Effector CD8-positive, alpha-beta T cell (primary cell): ENCODE results near the gene C1D.

Source experiments
- DNase-seq: peaks from one replicate; lab custom pipeline; 2025; lab: John Stamatoyannopoulos, UW

Gene C1D

DNA sequence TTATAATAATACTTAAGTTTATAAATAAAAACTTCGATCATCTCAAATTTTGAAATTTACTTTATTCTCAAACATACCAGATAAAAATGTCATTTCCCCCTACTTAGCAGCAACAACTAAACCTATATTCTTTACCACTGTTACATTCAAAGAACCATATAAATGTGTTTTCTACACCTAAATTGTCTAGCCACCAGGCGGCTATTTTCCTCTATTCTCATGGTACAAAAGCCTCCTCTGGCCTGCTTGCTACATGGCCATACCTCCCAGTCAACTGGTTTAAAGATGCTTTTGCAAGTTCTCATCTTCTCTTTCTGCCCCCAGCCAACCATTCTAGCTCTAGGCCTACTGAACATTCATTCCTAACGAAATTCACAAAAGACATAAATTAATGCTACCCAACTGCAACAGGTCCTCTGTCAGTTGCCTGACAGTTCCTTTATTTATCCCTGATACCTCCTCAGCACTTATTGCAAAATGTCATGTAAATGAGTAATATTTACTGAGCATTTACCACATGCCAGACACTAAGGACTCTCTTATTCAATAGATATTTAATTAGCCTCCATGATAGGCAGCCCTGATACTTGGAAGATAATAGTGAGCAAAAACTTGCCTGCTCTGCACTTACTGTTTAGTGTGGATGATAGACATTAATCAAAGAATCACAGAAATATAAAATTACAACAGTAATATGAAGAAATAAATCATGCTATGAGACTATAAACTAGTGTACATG lies 5.0 kb downstream of the C1D start:
- no peak for DNase-seq

GRCh38 chr2:68052717-68053422 lies 9.9 kb downstream of the C1D start:
- no peak for DNase-seq

- DNase-seq = no peak
Observed at GRCh38 chr2:68050353-68050752, 12.5 kb downstream of the C1D start.

DNA sequence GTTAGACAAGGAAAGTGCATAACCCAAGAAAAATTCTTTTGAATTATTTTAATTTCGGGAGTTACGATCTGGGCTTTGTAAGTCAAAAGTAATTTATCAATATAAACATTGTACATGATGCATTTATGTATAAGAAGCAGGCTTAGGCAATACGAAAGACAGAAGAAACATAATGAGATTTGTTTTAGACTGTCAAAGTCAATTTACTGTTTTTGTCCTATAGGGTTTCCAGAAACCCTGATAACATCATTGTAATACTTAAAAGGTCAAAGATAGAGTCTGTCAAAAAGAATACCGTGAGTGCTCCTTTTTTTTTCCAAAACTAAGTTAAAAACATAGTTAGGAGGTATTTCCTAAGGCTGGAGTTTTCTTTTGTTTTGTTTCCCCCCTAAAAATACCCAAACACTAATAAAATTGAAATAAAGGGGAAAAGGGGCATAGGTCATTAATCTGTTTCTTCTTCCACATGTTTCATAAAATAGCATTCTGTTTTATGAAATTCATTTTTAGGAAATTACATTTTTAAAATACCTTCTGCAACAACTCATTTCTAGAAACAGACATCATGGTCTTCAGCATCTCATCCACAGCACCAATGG lies 16.1 kb downstream of the C1D start:
- no peak for DNase-seq

- DNase-seq = no peak
Observed at GRCh38 chr2:68046224-68046623, 16.6 kb downstream of the C1D start.

GRCh38 chr2:68045342-68045741 lies 17.5 kb downstream of the C1D start:
- DNase-seq = no peak

DNA sequence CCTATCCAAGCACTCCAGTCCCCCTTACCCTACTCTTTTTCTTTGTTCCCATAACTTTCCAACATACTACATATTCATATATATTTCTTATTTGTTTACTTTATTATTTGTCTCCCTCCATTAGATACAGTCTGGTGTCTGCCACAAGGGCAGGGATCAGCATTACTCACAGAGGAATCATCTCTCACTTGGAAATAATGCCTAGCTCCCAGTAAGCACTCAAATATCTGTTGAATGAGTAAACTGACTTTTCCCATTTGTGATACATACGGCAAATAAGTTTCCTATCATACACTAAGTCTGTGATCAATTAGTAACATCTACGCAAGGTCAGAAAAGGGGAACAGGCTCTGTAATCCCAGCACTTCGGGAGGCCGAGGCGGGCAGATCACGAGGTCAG lies 18.7 kb downstream of the C1D start:
- DNase-seq = no peak

GRCh38 chr2:68043695-68044094 lies 19.1 kb downstream of the C1D start:
- DNase-seq = no peak

- DNase-seq = no peak
Observed at GRCh38 chr2:68043032-68043431, 19.8 kb downstream of the C1D start.

DNA sequence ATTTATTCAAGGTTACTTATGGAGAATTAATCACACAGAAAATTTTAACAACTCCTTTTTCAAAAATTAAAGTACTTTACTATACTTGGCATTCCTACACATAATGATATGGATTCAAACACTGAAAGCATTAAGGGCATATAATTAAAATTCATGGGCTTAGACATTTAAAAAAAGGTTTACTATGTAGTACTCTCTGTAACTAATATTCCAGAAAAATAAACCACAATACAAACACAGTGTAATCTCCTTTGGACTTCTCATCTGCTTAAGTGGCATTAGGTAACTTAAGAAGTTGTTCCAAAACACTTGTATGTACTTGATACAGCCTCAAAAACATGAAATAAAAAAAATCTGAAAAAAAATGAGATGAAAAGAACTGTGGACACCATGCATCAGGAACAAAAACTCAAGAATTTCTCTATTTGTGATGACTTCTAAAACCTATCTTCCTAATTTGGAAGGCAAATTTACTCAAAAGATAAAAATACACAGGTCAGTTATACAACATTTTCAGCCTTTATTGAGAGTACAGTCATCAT lies 21.0 kb downstream of the C1D start:
- no peak for DNase-seq

GRCh38 chr2:68040078-68040477 lies 22.7 kb downstream of the C1D start:
- no peak for DNase-seq

GRCh38 chr2:68039317-68039716 lies 23.5 kb downstream of the C1D start:
- no peak for DNase-seq

DNA sequence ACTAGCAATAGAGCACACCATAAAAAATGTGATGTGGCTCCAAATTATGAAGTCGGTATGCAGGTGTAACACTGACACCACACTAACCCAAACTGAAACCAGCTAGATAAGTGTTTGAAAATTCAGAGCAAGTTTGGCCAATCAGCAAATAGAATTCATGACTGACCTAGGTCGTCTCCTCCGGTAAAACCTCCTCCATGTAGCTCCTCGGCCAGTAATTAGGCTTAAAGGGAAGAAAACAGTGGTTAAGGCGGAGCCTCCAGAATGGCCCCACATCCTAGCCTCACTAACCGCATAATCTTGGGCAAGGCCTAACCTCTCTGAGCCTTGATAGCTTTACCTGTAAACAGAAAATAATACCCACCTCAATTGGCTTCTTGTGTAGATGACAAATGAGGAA lies 30.1 kb downstream of the C1D start:
- DNase-seq = no peak

- no peak for DNase-seq
Observed at GRCh38 chr2:68031542-68032160, 31.2 kb downstream of the C1D start.

GRCh38 chr2:68031043-68031442 lies 31.8 kb downstream of the C1D start:
- no peak for DNase-seq

- DNase-seq = no peak
Observed at GRCh38 chr2:68030529-68030928, 32.3 kb downstream of the C1D start.

GRCh38 chr2:68027959-68028358 lies 34.8 kb downstream of the C1D start:
- DNase-seq = no peak

- DNase-seq = no peak
Observed at GRCh38 chr2:68024450-68024849, 38.4 kb downstream of the C1D start.

GRCh38 chr2:68023904-68024303 lies 38.9 kb downstream of the C1D start:
- DNase-seq = no peak

DNA sequence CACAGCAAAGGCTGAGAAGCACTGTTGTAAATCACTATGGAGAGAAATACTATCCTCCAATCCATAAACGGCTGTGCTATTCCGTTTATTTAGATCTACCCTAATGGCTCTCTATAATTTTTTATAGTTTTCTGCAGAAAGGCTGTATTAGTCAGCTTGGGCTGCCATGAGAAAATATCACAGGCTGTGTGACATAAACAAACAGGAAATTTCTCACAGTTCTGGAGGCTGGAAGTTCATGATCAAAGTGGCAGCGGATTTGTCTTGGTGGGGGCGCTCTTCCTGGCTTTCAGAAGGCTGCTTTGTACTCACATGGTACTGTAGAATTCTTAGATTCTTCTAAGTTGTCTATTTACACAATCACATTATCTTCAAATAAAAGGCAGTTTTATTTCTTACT lies 44.1 kb downstream of the C1D start:
- DNase-seq = no peak

DNA sequence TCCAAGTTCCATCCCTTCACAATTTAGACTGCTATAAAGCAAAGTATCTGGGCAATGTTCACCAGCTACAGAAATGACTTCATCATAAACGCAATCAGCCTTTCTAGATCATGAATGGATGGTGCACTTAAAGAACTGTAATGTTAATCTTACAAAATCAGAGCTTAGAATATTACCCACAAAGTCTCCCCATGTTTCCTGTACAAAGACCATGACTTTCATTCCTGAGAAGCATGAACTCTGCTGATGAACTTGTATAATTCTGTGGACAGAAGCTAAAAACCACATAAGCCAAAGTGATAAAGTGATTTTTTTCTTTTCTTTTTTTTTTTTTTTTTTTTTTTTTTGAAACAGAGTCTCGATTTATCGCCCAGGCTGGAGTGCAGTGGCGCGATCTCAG lies 53.3 kb downstream of the C1D start:
- no peak for DNase-seq

DNA sequence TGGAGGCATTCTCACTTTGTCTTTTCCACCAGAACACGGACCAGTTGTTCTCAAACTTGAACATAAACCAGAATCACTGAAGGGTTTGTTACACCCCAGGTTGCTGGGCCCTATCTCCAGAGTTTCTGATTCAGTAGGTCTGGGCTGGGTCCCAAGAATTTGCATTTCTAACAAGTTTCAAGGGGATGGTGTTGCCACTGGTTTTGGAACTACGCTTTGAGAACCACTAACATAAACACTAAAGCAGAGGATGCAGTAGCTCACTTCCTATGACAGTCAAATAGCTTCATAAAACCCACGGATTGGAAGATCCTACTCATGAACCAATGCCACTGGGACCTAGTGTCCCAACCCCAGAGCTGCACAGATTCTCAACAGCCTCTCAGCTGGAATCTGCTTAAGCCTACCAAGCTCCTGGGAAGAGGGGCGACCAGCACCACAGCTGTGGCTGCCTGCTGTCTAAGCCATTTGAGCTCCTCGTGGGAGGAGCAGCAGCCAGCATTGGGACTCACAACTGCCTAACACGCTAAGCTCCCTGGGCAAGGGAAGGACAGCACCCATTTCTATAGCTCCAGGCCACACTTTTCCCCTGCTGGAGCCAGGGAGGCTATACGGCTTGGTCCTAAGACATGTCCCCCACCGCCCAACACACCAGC lies 62.5 kb downstream of the C1D start:
- DNase-seq = no peak
